ENCODE results near the gene TMEM86B.
"Not testable (repeated sequence)": the region's sequence is repeated elsewhere in the genome, so short reads cannot be mapped to it uniquely, and the experiment has no call there.

TMEM86B gene

GRCh38 chr19:55242517-55242916, 14.0 kb upstream of the TMEM86B start:
- in situ Hi-C loops (cut with HindIII; ENCODE audit: low sequenced_read_pairs), result no loop called here

DNA sequence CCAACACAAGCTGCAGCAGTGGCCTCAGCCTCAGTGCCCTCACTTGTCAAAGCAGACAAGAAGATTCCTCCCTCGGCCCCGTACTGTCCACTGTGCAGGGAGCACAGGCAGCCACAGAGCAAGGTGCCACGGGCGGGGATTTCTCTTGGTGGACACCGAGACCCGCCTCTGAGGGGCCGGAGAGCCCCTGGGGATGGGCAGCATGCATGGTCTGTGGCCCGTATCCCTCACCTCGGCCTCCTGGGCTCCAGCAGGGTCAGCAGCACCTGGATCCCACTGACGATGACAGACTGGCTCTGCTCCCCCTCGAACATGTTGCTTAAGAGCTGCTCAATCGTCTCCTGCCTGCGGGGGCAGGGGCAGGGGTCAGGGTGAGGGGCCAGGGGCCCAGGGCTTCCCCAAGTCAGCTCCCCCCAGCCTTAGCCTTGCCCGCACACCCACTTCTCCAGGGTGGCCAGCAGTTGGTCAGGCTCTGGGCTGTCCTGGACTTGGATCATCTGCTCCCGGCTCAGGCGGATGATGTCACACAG, 13.4 kb upstream of the TMEM86B start:
- in situ Hi-C loops (cut with HindIII; ENCODE audit: low sequenced_read_pairs), result no loop called here

GRCh38 chr19:55241143-55241934, 12.8 kb upstream of the TMEM86B start:
- in situ Hi-C loops (cut with HindIII; ENCODE audit: low sequenced_read_pairs), result no loop called here

GRCh38 chr19:55240713-55241020, 12.1 kb upstream of the TMEM86B start:
- in situ Hi-C loops (cut with HindIII; ENCODE audit: low sequenced_read_pairs), result no loop called here

DNA sequence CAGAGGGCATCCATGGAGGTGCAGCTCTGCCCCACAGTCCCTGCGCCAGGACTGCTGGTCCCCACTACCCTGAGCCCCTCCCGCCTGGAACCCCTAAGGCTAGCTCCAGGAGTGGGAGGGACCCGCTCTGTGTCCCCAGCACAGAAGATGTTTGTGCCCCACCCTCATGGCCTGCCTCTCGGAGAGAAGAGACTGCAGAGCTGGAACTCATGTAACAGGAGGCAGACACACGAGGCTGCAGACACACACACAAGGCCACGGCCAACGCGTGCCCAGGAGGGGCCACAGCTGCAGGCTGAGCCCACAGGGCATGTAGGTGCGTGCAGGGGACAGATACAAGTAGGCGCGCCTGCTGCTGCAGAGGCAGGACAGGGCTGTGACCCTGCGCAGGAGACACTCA, 10.4 kb upstream of the TMEM86B start:
- in situ Hi-C loops (cut with HindIII; ENCODE audit: low sequenced_read_pairs), result no loop called here

DNA sequence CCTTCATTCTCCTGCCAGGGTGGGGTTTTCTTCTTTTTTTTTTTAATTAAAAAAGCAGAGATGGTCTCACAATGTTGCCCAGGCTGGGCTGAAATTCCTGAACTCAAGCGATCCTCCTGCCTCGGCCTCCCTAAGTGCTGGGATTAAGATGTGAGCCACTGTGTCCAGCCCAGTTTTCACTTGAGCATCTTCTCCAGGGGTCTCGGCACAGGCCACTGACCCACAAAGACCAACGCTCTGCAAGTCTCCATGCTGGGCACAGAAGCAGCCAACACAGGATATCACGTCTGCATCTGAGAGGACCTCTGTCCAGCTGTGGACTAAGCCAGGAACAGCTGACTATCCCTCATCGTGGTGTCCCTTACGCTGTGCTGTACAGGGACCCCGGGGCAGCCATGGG, 9.5 kb upstream of the TMEM86B start:
- in situ Hi-C loops (cut with HindIII; ENCODE audit: low sequenced_read_pairs), result no loop called here

GRCh38 chr19:55232986-55233385, 4.4 kb upstream of the TMEM86B start:
- in situ Hi-C loops (cut with HindIII; ENCODE audit: low sequenced_read_pairs), result no loop called here

DNA sequence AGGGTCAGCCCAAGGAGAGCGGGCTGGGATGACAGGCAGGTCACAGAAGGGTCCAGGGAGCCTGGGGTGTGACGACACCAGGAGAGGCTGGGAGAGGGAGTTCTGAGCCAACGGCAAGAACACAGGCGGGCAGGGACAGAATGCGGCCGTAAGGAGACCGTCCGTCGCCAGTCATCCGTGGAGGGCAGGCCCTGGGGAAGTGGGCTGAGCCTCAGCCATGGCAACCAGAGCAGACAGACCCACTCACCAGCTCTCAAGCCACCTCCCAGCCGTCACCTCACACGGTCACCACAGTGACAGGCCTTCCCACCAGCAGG, 3.7 kb upstream of the TMEM86B start:
- in situ Hi-C loops (cut with HindIII; ENCODE audit: low sequenced_read_pairs), result no loop called here

GRCh38 chr19:55231391-55232285, 3.1 kb upstream of the TMEM86B start:
- in situ Hi-C loops (cut with HindIII; ENCODE audit: low sequenced_read_pairs), result no loop called here

DNA sequence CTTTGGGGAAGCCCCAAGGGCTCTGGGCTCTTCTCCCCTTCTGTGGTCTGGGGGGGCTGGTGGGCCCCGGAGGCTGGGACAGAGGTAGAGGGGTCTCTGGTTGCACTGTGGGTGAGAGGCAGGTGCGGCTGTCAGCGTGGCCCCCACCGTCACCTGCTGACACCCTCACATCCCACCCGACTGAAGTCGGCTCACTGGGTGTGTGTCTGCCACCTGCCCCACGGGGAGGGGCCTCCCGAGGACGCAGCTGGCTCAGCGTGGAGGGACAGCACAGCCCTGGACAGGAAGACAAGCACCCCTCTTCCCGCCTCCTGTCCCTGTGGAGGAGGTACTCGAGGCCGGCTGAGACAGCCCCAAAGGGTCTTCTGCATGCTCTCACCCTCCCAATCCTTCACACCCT, 2.2 kb upstream of the TMEM86B start:
- in situ Hi-C loops (cut with HindIII; ENCODE audit: low sequenced_read_pairs), result no loop called here

GRCh38 chr19:55230329-55230728, 1.8 kb upstream of the TMEM86B start:
- in situ Hi-C loops (cut with HindIII; ENCODE audit: low sequenced_read_pairs), result no loop called here

GRCh38 chr19:55229789-55230182, 1.2 kb upstream of the TMEM86B start:
- in situ Hi-C loops (cut with HindIII; ENCODE audit: low sequenced_read_pairs), result no loop called here

- in situ Hi-C loops (cut with HindIII; ENCODE audit: low sequenced_read_pairs), result no loop called here
These were observed 704 bp upstream of the TMEM86B start for GRCh38 chr19:55229145-55229788.

DNA sequence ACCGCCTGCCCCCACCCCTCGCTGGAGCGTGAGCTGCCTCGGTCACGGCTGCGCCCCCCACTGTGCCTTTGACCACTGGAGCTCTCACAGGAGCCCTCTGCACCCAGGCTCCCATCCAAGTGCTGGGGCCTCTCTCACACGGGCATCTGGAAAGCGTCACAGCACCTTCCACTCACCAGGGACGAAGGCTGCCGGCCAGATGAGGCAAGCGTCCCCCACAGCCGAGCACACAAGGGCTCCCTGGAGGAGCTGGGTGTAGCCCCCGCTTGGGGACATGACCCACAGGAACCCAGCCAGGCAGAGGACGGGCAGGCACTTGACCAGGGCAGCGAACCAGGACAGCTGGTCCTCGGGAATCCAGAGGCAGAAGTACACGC, 560 bp downstream of the TMEM86B start:
- in situ Hi-C loops (cut with HindIII; ENCODE audit: low sequenced_read_pairs), result no loop called here

DNA sequence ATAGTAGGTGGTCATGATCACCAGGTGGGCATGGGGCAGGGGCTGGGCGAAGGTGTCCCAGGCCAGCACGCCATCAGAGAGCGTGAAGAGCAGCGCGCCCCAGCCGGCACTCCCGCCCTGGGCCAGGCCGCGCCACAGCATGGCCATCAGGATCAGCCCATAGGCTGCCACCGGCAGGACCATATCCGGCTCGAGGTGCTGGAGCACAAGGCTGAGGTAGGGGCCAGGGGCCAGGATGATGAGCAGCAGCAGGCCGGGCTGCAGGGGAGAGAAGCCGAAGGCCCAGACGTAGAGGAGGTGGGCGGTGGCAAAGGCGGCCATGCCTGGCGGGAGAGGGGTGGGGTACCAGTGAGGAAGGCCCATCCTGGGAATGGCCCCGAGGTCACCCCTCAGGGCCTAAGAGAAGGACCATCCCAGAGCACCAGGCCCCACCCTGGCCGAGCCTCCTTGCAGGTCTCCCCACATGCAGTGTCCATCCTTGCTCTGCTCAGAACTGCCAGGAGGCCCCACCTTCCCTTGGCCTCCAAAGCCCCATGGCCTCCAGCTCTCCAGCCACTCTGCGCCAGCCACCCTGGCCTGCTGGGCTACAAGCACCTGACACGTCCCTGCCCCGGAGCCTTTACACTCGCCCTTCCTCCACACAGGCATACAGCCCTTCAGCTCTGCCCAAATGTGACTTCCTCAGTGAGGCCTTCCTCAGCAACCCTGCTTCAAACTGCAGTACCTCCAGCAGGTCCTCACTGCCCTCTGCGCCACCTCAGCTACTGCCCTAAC, 1.1 kb downstream of the TMEM86B start:
- in situ Hi-C loops (cut with HindIII; ENCODE audit: low sequenced_read_pairs), result no loop called here

DNA sequence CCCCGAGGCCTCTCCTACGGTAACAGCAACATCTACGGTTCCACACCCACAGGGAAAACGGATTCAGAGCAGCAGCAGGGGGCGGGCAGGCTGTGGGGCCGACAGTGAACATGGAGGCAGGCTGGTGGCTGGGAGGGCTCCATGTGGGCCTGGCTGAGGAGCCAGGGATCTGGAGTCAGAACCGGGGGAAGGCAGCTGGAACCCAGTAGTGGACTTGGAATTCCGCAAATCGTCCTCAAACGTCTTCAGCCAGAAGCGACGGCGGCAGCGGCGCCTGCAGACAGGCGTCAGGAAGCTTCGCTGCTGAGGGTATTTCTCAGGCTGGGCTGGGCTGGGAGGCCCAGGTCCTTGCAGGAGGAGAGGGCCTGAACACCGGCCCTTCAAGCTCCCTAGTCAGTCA, 1.8 kb downstream of the TMEM86B start:
- in situ Hi-C loops (cut with HindIII; ENCODE audit: low sequenced_read_pairs), result no loop called here

DNA sequence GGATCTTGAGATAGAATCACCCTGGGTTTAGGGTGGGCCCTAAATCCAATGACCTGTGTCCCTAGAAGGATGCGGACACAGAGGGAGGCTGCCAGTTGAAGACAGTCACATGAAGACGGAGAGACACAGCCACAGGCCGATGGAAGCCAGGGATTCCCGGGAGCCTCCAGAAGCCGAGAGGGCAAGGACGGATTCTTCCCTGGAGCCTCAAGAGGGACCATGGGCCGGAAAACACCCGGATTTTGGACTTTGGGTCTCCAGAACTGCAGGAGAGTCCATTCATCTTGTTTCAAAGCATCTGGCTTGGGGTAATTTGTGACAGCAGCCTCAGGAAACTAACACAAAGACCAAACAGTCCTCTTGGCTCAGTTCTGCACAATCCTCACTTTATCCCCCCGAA, 2.3 kb downstream of the TMEM86B start:
- in situ Hi-C loops (cut with HindIII; ENCODE audit: low sequenced_read_pairs), result no loop called here

GRCh38 chr19:55225415-55225958, 3.1 kb downstream of the TMEM86B start:
- in situ Hi-C loops (cut with HindIII; ENCODE audit: low sequenced_read_pairs), result no loop called here

DNA sequence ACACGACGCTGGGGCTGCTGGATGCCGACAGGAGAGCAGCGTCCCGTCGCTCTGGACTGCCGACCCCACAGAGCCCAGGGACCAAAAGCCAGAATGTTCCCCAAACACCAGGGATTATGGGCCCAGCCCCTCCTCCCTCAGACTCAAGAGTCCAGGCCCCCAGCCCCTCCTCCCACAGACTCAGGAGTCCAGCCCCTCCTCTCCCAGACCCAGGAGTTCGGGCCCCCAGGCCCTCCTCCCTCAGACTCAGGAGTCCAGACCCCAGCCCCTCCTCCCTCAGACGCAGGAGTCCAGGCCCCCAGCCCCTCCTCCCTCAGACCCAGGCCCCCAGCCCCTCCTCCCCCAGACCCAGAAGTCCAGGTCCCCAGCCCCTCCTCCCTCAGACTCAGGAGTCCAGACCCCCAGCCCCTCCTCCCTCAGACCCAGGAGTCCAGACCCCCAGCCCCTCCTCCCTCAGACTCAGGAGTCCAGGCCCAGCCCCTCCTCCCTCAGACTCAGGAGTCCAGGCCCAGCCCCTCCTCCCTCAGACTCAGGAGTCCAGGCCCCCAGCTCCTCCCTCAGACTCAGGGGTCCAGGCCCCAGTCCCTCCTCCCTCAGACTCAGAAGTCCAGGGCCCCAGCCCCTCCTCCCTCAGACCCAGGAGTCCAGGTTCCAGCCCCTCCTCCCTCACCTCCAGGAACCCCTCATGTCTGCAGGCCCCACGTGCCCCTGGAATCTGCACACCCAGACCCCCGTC, 3.7 kb downstream of the TMEM86B start:
- in situ Hi-C loops (cut with HindIII; ENCODE audit: low sequenced_read_pairs), result not testable (repeated sequence)

DNA sequence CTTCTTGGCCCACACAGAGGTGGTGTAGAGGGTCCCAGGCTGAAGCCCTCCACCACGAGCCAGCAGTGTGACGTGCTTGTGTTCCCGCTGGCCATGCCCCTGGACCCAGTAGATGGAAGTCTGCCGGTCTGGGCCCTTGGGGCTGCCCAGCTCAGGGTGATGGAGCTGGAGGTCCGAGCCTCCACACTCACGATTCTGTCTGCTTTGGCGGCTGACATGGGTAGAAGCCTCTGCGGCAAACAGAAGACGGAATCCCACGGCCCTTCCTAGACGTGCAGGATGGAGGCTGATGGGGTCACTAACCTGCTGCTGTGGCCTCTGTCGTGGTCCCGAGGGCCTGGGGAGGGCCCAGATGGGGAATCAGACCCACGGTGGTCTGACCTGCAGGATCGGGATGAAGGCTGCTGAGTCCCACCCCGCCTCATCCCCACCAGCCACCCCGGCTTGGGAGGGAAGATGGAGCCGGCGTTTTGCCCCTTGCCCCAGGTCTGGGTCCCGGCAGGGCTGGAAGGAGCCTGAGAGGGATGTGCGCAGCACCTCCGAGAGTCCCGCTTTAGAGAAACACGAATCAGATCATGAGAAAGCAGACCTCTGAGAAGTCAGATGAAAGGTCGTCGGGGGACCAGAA, 4.4 kb downstream of the TMEM86B start:
- in situ Hi-C loops (cut with HindIII; ENCODE audit: low sequenced_read_pairs), result no loop called here

Measured in DLD1 (cell line).